ENCODE measurements around the gene BRPF1.

- TF ChIP-seq EZH2 (IDR thresholded peaks at IDR 0.05; ENCODE audit: insufficient read depth, low read length): no peak
- TF ChIP-seq CTCF (IDR thresholded peaks at IDR 0.05; ENCODE audit: insufficient read depth, low read depth, low read length): no peak
These were observed 49.4 kb downstream of the BRPF1 start for GRCh38 chr3:9780910-9781309.

Data from astrocyte (in vitro differentiated cells and primary cell).